ENCODE data around the gene STRIP1.

- TF ChIP-seq CTCF (conservative IDR thresholded peaks at IDR 0.05 in 1 of 2, IDR thresholded peaks at IDR 0.05 in 1 of 2; ENCODE audit: extremely low read depth in 1 of 2, insufficient read depth in 1 of 2, low read depth in 1 of 2, low read length in 2 of 2), result no peak
- no peak for TF ChIP-seq EZH2 (IDR thresholded peaks at IDR 0.05; ENCODE audit: borderline replicate concordance, low read length)
Observed at GRCh38 chr1:110085671-110086070, 51.2 kb downstream of the STRIP1 start.
